ENCODE data around the gene VSNL1.

DNA sequence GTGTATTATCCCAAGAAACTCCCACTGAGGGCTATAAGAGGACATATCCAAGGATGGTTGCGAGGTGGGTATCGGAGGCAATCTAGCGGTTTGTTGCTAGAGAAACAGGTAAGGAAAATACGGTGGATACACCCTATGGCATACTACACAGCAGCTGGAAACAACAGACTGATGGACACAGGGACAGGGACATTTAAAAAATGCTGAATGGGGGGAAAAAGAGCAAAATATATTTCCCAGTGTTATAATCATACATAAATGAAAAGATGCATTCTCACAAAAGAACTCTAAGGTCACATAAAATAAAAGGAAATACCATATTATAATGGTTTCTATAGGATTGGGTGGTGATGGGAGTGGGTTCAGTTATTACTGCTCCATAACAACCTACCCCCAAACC is 117.3 kb downstream of the VSNL1 start:
- TF ChIP-seq, protein P1, sequence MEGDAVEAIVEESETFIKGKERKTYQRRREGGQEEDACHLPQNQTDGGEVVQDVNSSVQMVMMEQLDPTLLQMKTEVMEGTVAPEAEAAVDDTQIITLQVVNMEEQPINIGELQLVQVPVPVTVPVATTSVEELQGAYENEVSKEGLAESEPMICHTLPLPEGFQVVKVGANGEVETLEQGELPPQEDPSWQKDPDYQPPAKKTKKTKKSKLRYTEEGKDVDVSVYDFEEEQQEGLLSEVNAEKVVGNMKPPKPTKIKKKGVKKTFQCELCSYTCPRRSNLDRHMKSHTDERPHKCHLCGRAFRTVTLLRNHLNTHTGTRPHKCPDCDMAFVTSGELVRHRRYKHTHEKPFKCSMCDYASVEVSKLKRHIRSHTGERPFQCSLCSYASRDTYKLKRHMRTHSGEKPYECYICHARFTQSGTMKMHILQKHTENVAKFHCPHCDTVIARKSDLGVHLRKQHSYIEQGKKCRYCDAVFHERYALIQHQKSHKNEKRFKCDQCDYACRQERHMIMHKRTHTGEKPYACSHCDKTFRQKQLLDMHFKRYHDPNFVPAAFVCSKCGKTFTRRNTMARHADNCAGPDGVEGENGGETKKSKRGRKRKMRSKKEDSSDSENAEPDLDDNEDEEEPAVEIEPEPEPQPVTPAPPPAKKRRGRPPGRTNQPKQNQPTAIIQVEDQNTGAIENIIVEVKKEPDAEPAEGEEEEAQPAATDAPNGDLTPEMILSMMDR (IDR thresholded peaks at IDR 0.05) = no peak
- no peak for TF ChIP-seq POLR2A (IDR thresholded peaks at IDR 0.05)
